GM18907 (cell line): Measurements from ENCODE around the gene DCC.

Experiments
- ATAC-seq: cut with Tn5 transposase; IDR thresholded peaks from one replicate; pipeline ENCODE4 v1.9.1; 2021; ENCODE audit warnings: mild to moderate bottlenecking, moderate library complexity; ENCODE audit not compliant: unreplicated experiment

Gene DCC

GRCh38 chr18:52995875-52996274, 655.9 kb downstream of the DCC start:
- ATAC-seq = no peak

GRCh38 chr18:52999633-53000032, 659.6 kb downstream of the DCC start:
- no peak for ATAC-seq

GRCh38 chr18:53004798-53005197, 664.8 kb downstream of the DCC start:
- no peak for ATAC-seq

GRCh38 chr18:53018791-53019190, 678.8 kb downstream of the DCC start:
- ATAC-seq = no peak

GRCh38 chr18:53025247-53025646, 685.2 kb downstream of the DCC start:
- ATAC-seq = no peak

GRCh38 chr18:53028565-53028964, 688.6 kb downstream of the DCC start:
- ATAC-seq = no peak

- ATAC-seq = no peak
Observed at GRCh38 chr18:53033128-53033527, 693.1 kb downstream of the DCC start.

GRCh38 chr18:53038608-53039007, 698.6 kb downstream of the DCC start:
- no peak for ATAC-seq

- no peak for ATAC-seq
Observed at GRCh38 chr18:53040286-53040685, 700.3 kb downstream of the DCC start.

GRCh38 chr18:53056064-53056463, 716.1 kb downstream of the DCC start:
- ATAC-seq = no peak

GRCh38 chr18:53070788-53071187, 730.8 kb downstream of the DCC start:
- ATAC-seq = no peak

GRCh38 chr18:53080687-53081086, 740.7 kb downstream of the DCC start:
- ATAC-seq = no peak

- no peak for ATAC-seq
Observed at GRCh38 chr18:53093636-53094035, 753.6 kb downstream of the DCC start.

- ATAC-seq = no peak
Observed at GRCh38 chr18:53101536-53102105, 761.6 kb downstream of the DCC start.

GRCh38 chr18:53114441-53114840, 774.4 kb downstream of the DCC start:
- no peak for ATAC-seq

GRCh38 chr18:53115876-53116585, 776.0 kb downstream of the DCC start:
- no peak for ATAC-seq

- ATAC-seq = no peak
Observed at GRCh38 chr18:53117851-53118250, 777.9 kb downstream of the DCC start.

GRCh38 chr18:53126210-53126609, 786.2 kb downstream of the DCC start:
- ATAC-seq = no peak

GRCh38 chr18:53131001-53131400, 791.0 kb downstream of the DCC start:
- ATAC-seq = no peak

GRCh38 chr18:53134711-53135110, 794.7 kb downstream of the DCC start:
- ATAC-seq = no peak

GRCh38 chr18:53135654-53136053, 795.7 kb downstream of the DCC start:
- ATAC-seq = no peak

- no peak for ATAC-seq
Observed at GRCh38 chr18:53139746-53140500, 799.9 kb downstream of the DCC start.
